Stimulated activated CD8-positive, alpha-beta memory T cell treated with anti-CD3 and anti-CD28 coated beads, Interleukin-7, amount 100 ng/mL, for 4 hours (primary cell): Measurements from ENCODE around the gene DSTN.

Experiments used
- DNase-seq, 2 donors: peaks; one replicate each; pipeline ENCODE4 v3.0.0-alpha.2; 2020; ENCODE audit warnings: low read depth in 2 of 2

The DSTN gene

GRCh38 chr20:17612287-17612991, 42.6 kb downstream of the DSTN start:
- peak; percentile 21 to 30 for DNase-seq

GRCh38 chr20:17612992-17613327, 43.1 kb downstream of the DSTN start:
- no peak for DNase-seq

- DNase-seq = no peak
Measured at GRCh38 chr20:17613328-17614175, 43.7 kb downstream of the DSTN start.

GRCh38 chr20:17614176-17614811, 44.4 kb downstream of the DSTN start:
- DNase-seq = no peak

GRCh38 chr20:17614812-17615644, 45.2 kb downstream of the DSTN start:
- no peak for DNase-seq

- no peak for DNase-seq
Measured at GRCh38 chr20:17615645-17616479, 46.0 kb downstream of the DSTN start.

- DNase-seq = no peak
Measured at GRCh38 chr20:17616480-17617211, 46.8 kb downstream of the DSTN start.

- no peak for DNase-seq
Measured at GRCh38 chr20:17617212-17617867, 47.5 kb downstream of the DSTN start.

GRCh38 chr20:17617868-17618672, 48.2 kb downstream of the DSTN start:
- DNase-seq = no peak

GRCh38 chr20:17618673-17619013, 48.8 kb downstream of the DSTN start:
- DNase-seq = no peak

- no peak for DNase-seq
Measured at GRCh38 chr20:17619351-17620093, 49.6 kb downstream of the DSTN start.

GRCh38 chr20:17620371-17621228, 50.7 kb downstream of the DSTN start:
- DNase-seq = no peak

- no peak for DNase-seq
Measured at GRCh38 chr20:17621229-17621968, 51.5 kb downstream of the DSTN start.

GRCh38 chr20:17622086-17622850, 52.4 kb downstream of the DSTN start:
- DNase-seq = no peak

- no peak for DNase-seq
Measured at GRCh38 chr20:17622851-17623508, 53.1 kb downstream of the DSTN start.
